ENCODE data around the gene EIF3L. TPM values are rescaled to one million over a fixed set of nuclear protein-coding genes. Genes with fewer than 3 reads are reported as not detected.
"Not testable (repeated sequence)": the region's sequence is repeated elsewhere in the genome, so short reads cannot be mapped to it uniquely, and the experiment has no call there.

The EIF3L gene
- 352 and 396 TPM in 2 replicates for polyA plus RNA-seq
- 527 and 529 TPM in 2 replicates for polyA minus RNA-seq

- no peaks in the 10 kb centered on the region for H4K20me1 ChIP-seq (ENCODE audit: insufficient read depth)
- H3F3A ChIP-seq (ENCODE audit: insufficient read depth, low read length, poor library complexity, severe bottlenecking), result peaks cover 6% of the 10 kb centered on the region
- H3K9ac ChIP-seq (ENCODE audit: low read length), result peak within 1 kb of the TSS; percentile 88
- H3K79me2 ChIP-seq (replicated peaks; ENCODE audit: insufficient read depth, low read length), result peaks cover 22% of the 10 kb centered on the region
- H3K36me3 ChIP-seq (ENCODE audit: insufficient read depth, low read length), result no peaks in the 10 kb centered on the region
- peak within 1 kb of the TSS; percentile 94 for H3K4me3 ChIP-seq (ENCODE audit: low read length)
- no peaks in the 10 kb centered on the region for H3K9me2 ChIP-seq (ENCODE audit: insufficient read depth, low read length)
- H2AFZ ChIP-seq (ENCODE audit: low read depth, low read length), result peak within 1 kb of the TSS; percentile 73
- no peaks in the 10 kb centered on the region for H3K9me3 ChIP-seq (ENCODE audit: low read length)
- TF ChIP-seq SMC3 (conservative IDR thresholded peaks at IDR 0.05; ENCODE audit: poor library complexity), result peak; percentile 26
- peak; percentile 96 for TF ChIP-seq POLR2AphosphoS5 (IDR thresholded peaks at IDR 0.05)
- no peak for TF ChIP-seq CTCF (IDR thresholded peaks at IDR 0.05; ENCODE audit: poor library complexity, severe bottlenecking)
- peak; percentile 32 for TF ChIP-seq RAD21 (conservative IDR thresholded peaks at IDR 0.05)
- TF ChIP-seq EP300 (conservative IDR thresholded peaks at IDR 0.05; ENCODE audit: poor library complexity, severe bottlenecking), result peak; percentile 38
- TF ChIP-seq EZH2 (IDR thresholded peaks at IDR 0.05; ENCODE audit: borderline replicate concordance, insufficient read depth, low read length, poor library complexity, severe bottlenecking), result no peak
- peak; percentile 66 for TF ChIP-seq REST (IDR thresholded peaks at IDR 0.05; ENCODE audit: borderline replicate concordance)
- TF ChIP-seq MXI1 (conservative IDR thresholded peaks at IDR 0.05; ENCODE audit: poor library complexity, severe bottlenecking), result peak; percentile 93
- TF ChIP-seq TAF1 (IDR thresholded peaks at IDR 0.05; ENCODE audit: low read depth), result peak; percentile 61
- peak within 1 kb of the TSS; percentile 74 for H3K4me2 ChIP-seq (ENCODE audit: low read length)
- H3K27ac ChIP-seq (ENCODE audit: low read length), result peak within 1 kb of the TSS; percentile 93
- no peaks in the 10 kb centered on the region for H3K27me3 ChIP-seq (ENCODE audit: insufficient read depth, low read depth, low read length)
Measured at GRCh38 chr22:37849089-37849751, at the start of gene EIF3L. Gene EIF3L (plus strand): TSS chr22:37849419. CDS start chr22:37849450, 31 bp downstream.

- H3K27ac ChIP-seq (ENCODE audit: low read length), result not testable (repeated sequence)
Measured at GRCh38 chr22:37799979-37800378, 49.2 kb upstream of the EIF3L start.

More at GRCh38 chr22:37799979-37800378, 49.2 kb upstream of the EIF3L start:
- H3K79me2 ChIP-seq (replicated peaks; ENCODE audit: insufficient read depth, low read length); H3K4me2 ChIP-seq (ENCODE audit: low read length); H3K9me2 ChIP-seq (ENCODE audit: insufficient read depth, low read length); H3K9ac ChIP-seq (ENCODE audit: low read length); H4K20me1 ChIP-seq (ENCODE audit: insufficient read depth); H3K9me3 ChIP-seq (ENCODE audit: low read length); H2AFZ ChIP-seq (ENCODE audit: low read depth, low read length); H3K36me3 ChIP-seq (ENCODE audit: insufficient read depth, low read length); H3F3A ChIP-seq (ENCODE audit: insufficient read depth, low read length, poor library complexity, severe bottlenecking); H3K4me3 ChIP-seq (ENCODE audit: low read length): not testable (repeated sequence)
- H3K27me3 ChIP-seq (ENCODE audit: insufficient read depth, low read depth, low read length), result peaks cover 16% of the 10 kb centered on the region
